GM21723 (cell line): ENCODE measurements around the gene ADAMTS13.

ENCODE experiments used
- ATAC-seq: cut with Tn5 transposase; IDR thresholded peaks from one replicate; pipeline ENCODE4 v1.9.1; 2021; ENCODE audit warnings: mild to moderate bottlenecking, moderate library complexity; ENCODE audit not compliant: unreplicated experiment

Gene ADAMTS13

GRCh38 chr9:133505901-133506652, 83.9 kb downstream of the ADAMTS13 start:
- ATAC-seq = no peak

GRCh38 chr9:133506653-133507038, 84.5 kb downstream of the ADAMTS13 start:
- no peak for ATAC-seq

GRCh38 chr9:133507246-133507965, 85.2 kb downstream of the ADAMTS13 start:
- ATAC-seq = no peak

GRCh38 chr9:133508046-133508445, 85.9 kb downstream of the ADAMTS13 start:
- ATAC-seq = no peak
